NCI-H1930 (cell line): Measurements from ENCODE around the gene ANO6.
A peak's percentile ranks its signal among the peaks of the same experiment; 100 is the strongest.
"Not testable (repeated sequence)": the region's sequence is repeated elsewhere in the genome, so short reads cannot be mapped to it uniquely, and the experiment has no call there.

Experiments used
- DNase-seq, 2 experiments: peaks; one replicate each; lab custom pipeline; 2025; lab: John Stamatoyannopoulos, UW

Gene ANO6

DNA sequence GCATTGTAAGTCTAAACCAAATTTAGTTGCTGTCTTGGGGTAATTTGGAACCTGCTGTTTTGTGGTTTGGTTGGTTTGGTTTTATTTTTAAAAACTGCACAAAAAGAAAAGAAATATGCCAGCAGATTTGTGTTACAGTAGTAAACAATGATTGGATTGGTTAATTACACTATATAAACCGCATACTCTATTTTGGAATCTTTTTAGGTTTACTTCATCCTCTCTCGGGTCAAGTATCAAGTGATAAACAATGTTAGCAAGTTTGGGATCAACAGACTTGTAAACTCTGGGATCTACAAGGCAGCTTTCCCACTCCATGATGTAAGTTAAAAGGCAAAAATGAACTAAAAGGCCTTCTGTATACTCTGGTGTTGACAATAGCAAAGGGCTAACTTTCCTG lies 132.4 kb downstream of the ANO6 start:
- DNase-seq: no peak

DNA sequence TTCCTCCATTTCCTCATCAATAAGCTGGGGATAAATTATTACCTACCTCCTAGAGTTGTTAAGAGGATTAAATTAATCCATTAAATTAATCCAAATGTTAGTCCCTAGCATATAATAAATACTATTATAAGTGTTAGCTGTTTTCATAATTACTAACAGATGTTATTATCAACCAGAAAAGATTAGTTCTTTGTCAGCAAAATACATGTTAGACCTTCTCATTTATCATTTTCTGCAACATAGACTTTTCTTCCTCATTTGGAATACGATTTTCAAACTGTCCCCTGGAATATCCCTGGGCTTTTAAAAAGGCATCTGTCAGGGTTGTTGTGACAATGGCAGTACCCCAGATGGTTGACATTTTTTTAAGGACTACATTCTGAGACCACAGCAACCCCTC lies 133.1 kb downstream of the ANO6 start:
- no peak for DNase-seq

DNA sequence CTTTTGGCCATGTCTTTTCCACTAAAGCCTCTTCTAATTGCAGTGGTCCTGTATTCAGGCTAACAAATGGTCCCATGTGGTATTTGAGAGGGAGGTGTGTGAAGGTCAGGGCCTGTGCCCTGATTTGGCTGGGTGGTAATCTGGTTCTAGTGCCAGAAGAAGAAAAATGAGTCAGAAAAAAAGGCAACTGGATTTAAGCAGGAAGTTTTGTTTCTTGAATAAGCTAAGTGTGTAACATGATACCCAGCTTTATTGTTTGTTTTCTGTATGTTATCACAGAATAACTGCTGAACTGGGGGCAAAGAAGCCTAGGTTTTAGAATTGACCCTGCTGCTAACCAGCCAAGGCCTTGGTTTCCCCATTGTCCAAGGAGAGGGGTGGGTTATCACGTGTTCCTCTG lies 134.0 kb downstream of the ANO6 start:
- DNase-seq: no peak

DNA sequence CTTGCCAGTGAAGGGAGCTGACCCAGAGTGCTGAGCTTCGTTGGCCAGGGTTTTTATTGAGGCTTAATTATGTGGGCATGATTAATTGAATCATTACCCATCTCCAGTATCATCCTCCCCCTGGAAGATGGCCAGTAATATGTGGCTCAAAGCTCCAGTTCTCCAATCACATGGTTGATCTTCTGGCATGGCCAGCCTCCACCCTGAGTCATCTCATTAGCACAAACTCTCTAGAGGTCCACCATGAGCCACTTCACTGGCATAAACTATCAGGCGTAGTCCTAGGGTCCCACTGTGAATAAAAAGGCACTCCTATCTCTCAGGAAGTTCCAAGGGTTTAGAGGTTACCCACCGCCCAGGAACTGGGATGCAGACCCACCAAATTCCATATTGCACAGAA lies 135.0 kb downstream of the ANO6 start:
- DNase-seq: no peak

DNA sequence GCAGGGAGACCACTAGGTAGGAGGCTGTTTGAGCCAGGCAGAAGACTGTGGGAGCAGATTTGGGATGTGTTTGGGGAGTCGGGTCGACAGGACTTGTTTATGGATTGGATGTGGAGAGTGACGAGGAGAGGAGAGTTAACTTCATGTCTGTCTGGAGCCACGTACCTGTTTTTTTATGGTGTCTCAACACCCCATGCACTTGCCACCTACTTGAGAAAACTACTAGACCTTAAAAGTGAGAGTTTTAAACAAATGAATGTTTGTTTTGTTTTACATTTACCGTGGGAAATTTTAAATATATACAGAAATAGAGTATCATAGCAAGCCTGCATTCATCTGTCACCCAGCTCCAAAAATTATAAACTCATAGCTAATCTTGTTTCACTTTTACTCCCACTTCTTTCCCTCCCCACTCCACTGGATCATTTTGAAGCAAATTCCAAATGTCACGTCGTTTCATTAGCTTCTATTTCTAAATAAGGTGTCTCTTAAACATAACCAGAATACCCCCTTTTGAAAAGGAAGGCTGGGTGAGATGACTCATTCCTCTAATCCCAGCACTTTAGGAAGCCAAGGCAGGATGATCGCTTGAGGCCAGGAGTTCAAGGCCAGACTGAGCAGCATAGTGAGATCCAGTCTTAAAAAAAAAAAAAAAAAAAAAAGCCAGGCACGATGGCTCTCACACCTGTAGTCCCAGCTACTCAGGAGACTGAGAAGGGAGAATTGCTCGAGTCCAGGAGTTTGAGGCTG lies 136.2 kb downstream of the ANO6 start:
- DNase-seq: no peak

DNA sequence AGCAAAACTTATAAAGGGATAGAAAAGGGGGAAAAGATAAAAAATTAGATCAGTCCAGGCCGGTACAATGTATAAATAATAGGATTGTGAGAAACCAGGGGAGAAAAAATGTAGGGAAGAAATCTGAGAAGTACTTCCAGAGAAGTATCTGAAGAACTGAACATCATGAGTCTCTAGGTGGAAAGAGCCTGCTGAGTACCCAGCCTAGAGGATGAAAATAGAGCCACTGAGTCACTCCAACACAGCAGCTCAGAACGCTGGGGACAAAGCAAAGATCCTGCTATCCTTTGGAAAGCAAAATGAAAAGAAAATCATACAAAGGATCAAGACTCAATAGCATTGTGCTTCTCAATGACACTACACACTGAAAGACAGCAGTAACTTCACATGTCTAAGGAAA lies 138.0 kb downstream of the ANO6 start:
- no peak for DNase-seq

DNA sequence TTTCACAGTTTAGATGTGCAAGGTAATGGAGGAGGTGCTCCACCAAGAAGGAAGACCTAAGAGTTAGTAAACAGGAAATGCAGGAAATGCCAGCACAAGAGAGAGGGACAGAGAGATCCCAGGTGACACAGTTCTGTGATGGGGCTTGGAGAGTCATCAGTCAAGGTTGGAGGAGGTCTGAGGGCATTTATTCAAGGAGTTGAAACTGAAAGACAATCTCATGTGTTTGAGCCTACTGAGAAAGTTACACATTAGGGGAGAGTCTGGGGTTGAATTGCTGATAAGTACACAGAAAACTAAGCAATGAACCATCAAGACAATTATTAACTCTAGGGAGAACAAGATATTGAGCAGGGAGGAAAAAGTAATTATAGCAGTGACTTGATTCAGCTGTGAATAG lies 138.5 kb downstream of the ANO6 start:
- no peak for DNase-seq

GRCh38 chr12:45355730-45356129 lies 139.8 kb downstream of the ANO6 start:
- DNase-seq: no peak

DNA sequence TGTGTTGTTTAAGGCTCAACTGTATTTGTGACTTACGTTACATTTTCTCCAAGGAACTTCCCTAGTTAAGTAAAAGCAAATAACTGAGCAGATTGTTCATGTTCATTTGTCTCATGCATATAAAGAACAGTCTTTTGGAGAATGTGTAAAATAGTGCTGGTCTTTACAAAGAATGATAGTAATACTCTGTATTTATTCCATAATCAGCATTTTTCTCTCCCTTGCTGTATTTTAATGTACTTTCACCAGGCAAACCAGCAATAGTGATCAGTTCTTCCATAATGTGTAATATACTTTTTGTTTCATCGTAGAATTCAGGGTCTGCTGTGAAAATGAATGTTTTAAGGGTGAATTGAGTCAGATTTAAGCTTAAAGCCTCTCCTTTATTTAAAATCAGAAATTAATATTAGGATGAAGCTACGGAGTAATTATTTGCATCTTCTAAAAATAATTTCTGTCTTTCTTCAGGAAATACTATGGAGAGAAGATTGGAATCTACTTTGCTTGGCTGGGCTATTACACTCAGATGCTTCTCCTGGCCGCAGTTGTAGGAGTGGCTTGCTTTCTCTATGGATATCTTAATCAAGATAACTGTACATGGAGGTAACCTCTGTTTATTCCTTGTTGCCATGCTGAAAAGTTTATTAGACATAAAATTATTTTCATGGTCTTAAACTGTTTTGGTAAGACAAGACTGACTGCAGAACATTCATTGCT lies 141.1 kb downstream of the ANO6 start:
- no peak for DNase-seq

DNA sequence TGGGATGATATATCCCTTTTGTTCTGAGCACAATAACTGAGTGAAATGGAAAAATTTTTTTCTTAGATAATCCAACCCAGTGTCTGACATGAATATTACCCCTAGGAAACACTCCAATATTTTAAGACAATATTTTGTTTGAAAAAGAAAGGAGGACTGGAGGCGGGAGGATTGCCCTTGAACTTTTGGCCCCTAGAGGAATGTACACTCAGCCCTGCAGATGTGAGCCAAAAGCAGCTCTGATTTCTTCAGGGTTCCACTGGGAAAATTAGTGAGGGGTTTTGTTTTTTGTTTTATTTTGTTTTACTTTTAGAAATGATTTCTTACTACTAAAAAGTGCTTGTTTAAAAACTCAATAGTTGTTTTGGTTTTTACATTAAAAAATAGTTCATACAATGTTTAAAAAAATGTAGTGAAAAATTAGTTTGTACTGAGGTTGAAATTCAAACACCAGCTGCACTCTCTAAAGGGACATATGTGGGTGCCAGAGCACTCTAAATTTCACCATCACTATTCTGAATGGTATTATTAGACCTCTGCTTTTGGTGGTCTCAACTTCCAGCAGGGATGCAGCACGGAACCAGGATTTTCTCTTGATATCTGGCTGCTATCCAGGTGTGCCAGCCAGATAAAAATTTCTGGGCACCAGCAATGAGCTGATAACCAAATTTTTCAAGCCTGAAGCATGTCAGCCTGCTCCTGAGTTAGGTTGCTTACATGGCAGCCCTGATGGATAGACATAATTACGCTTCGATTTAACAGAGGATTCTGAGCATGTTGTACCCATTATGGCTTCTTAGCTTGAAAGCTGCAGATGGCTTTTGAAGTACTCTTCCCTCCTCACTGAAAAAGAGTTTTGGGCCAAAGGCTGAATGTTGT lies 141.9 kb downstream of the ANO6 start:
- no peak for DNase-seq

DNA sequence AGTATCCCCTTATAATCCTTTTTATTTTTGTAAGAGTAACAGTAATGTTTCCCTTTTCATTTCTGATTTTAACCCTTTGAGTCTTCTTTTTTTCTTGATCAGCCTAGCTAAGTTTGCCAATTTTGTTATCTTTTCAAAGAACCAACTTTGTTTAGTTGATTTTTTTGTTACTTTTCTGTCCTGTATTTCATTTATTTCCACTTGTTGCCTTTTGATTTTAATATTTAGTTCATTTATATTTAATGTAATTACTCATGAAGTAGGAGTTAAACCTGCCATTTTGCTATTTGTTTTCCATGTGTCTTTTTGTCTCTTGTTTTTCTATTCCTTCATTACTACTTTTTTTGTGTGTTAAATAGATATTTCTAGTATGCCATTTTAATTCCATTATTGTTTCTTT lies 146.4 kb downstream of the ANO6 start:
- DNase-seq: no peak

- DNase-seq: no peak
These were observed 148.0 kb downstream of the ANO6 start for GRCh38 chr12:45363903-45364302.

- DNase-seq: no peak
These were observed 153.1 kb downstream of the ANO6 start for GRCh38 chr12:45368841-45369489.

- DNase-seq: no peak
These were observed 161.9 kb downstream of the ANO6 start for GRCh38 chr12:45377815-45378214.

DNA sequence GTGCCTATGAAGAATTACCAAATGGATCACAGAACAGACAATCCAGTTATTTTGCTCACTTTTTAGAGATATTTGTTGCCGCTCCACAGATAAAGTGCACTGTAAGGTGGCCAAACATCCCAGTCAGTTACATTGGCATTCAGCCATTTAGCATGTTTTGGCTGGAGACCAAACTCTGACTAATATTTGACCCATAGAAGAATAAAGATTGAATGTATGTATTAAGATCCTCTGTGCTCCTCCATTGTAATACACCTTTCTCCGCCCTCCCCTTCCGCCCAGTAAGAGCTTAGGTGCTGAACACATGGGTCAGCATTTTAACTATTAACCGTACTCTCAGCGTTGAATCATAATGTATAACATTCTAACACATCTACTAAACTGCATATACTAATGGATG lies 163.4 kb downstream of the ANO6 start:
- DNase-seq: no peak

GRCh38 chr12:45381351-45381750 lies 165.5 kb downstream of the ANO6 start:
- DNase-seq: no peak

DNA sequence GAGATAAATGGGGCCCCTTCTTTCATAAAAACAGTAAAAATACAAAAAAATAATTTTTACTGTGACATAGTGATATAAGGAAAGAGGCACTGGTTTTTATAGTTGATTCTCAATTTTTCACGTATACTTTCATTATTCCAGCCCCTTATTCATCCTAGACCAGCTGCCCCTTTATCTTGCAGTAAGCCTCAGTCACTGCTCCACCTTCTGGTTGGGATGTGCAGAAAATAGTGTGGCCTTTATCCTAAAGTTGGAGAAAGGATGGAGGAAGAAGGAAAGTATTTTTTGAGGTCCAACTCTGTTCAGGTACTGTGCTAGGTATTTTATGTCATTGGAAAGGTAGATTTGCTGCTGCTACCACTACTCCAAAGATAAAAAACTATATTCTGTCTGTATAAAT lies 172.7 kb downstream of the ANO6 start:
- peak; percentile 39 to 56 for DNase-seq

DNA sequence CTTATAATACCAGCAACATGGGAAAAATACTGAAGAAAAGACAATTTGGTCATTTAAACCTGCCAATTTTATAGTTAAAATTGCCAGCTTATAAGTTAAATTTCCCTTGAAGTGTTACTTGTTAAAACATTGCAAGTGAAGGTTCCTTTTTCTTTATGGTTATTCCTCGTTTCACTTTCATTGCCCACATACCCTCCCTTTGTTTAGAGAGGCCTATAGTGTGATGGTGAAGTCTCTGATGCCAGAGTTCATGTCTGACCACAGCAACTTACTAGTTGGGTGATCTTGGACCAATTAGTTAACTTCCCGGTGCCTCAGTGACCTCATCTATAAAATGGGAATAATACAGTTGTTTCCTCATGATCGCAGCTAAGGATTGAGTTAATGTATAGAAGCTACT lies 173.5 kb downstream of the ANO6 start:
- DNase-seq: no peak

DNA sequence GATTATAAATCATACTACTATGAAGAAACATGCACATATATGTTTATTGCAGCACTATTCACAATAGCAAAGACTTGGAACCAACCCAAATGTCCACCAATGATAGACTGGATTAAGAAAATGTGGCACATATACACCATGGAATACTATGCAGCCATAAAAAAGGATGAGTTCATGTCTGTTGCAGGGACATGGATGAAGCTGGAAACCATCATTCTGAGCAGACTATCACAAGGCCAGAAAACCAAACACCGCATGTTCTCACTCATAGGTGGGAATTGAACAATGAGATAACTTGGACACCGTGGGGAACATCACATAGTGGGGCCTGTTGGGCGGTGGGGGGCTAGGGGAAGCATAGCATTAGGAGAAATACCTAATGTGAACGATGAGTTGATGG lies 181.6 kb downstream of the ANO6 start:
- DNase-seq: not testable (repeated sequence)

- DNase-seq: no peak
These were observed 182.7 kb downstream of the ANO6 start for GRCh38 chr12:45398552-45398951.

DNA sequence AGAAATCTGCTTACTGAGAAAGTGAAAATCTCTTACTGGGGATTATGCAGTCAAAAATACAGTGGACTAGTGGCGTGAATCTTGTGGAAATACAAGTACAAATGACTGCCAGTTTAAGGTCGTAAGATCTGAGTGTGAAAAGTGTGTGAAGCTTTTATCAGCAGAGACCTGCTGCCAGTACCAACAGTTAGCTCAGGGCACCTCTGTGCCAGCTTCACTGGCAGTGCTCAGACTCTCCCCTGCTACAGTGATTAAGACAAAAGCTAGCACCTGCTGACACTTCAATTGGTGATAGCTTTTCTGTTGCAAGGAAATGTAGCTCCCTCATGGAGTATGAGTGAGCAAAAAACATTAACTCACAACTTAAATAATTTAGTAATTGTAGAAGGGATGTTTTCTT lies 185.1 kb downstream of the ANO6 start:
- no peak for DNase-seq

- DNase-seq: no peak
These were observed 186.4 kb downstream of the ANO6 start for GRCh38 chr12:45402288-45402687.
